GM18873 (cell line): ENCODE data around the gene SPOCK3.

Experiments used
- ATAC-seq: cut with Tn5 transposase; IDR thresholded peaks from one replicate; pipeline ENCODE4 v1.9.1; 2021; ENCODE audit warnings: mild to moderate bottlenecking, moderate library complexity, moderate number of reproducible peaks; ENCODE audit not compliant: unreplicated experiment, low FRiP score

SPOCK3 gene

GRCh38 chr4:167177925-167178324 is 56.4 kb downstream of the SPOCK3 start:
- ATAC-seq: no peak

GRCh38 chr4:167176723-167177367 is 57.4 kb downstream of the SPOCK3 start:
- ATAC-seq: no peak

DNA sequence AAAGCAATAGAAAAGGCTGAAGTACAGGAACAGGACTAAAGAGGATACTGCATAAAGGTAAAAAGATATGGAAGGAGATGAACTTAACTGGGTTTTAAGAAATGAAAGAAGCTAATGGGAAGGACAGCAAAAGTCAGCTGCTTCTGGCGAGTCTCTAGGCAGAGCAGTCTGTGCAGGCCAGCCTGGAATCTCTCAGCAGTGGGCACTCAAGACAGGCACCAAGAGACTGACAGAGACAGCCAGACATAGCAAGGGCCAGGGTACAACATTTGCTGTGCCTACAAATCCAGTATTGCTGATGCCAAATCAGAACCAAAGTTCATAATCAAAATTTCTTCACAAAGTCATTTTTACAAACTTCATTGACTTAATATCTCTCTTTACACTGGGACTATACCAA is 62.4 kb downstream of the SPOCK3 start:
- no peak for ATAC-seq

GRCh38 chr4:167168611-167169010 is 65.7 kb downstream of the SPOCK3 start:
- no peak for ATAC-seq

DNA sequence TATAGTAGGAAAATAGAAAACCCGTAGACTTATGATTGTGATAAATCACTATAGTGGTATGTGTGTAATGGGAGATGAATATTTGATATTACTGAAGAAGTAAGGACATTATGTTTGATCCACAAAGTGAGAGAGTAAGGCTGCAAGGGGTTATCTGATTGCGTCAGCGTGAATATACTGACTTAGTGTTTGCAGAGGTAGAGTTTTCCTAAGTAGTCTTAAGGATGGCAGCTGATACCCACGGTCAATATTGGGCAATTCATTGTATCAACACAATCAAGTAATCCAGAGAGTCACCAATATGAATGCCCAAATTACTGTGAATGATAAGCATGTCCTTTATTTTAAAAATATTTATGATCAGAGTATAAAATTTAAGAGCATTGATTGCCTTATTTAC is 83.7 kb downstream of the SPOCK3 start:
- no peak for ATAC-seq

- no peak for ATAC-seq
Measured at GRCh38 chr4:167144605-167145004, 89.7 kb downstream of the SPOCK3 start.

DNA sequence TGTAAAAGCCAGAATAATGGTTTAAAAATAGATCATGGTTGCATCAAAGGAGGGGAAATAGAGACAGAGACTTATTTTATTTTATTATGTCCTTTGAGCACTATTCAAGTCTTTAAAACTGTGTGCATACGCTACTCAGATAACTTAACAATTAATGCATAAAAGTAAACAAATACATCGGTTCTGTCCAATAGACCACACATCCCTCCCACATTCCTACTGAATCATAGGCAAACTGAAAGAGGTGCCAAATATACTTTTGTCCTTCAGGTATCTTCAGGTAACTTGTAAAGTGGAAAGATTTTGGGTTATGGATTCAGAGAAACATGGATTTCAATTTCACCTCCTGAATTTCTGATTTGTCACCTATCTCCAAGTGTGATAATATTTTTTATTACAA is 91.3 kb downstream of the SPOCK3 start:
- no peak for ATAC-seq

- ATAC-seq: no peak
Measured at GRCh38 chr4:167136270-167136669, 98.0 kb downstream of the SPOCK3 start.

DNA sequence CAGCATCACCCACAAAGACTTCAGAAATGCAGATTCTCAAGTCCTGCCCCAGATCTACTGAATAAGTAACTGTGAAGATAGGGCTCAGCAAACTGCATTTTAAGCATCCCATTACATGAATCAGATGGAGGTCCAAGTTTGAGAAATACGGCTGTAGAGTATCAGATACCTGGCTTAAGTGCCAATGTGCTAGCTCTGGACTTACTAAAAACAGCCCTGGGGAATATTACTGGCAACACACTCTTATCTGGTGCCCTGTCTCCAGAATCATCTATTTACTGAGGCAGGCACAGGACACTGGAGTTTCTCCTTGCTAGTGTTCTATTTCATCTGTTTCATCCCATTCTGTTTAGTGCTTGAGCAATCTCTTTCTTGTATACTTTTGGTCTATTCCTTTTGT is 105.1 kb downstream of the SPOCK3 start:
- no peak for ATAC-seq

- no peak for ATAC-seq
Measured at GRCh38 chr4:167119392-167119791, 114.9 kb downstream of the SPOCK3 start.

DNA sequence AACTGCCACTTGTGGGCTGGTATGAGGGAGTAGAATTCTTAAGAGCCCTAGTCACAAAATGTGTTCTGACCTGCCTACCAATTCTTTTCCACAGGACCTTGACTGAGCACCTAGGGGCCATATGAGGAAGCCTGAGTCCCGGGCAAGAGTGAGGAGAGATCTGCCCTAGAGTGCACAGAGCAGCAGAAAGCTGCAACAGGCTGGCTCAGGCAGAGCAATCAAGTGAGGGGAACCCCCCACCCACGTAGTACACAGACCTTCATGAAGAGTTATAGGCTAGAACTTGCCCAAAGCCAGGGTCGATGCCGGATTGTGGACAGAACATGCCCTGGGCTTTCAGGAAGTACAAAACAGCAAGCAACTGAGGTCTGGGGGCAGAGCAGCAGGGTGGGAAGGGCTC is 117.0 kb downstream of the SPOCK3 start:
- ATAC-seq: no peak

GRCh38 chr4:167114416-167114971 is 119.8 kb downstream of the SPOCK3 start:
- ATAC-seq: no peak

GRCh38 chr4:167111622-167112021 is 122.7 kb downstream of the SPOCK3 start:
- no peak for ATAC-seq

DNA sequence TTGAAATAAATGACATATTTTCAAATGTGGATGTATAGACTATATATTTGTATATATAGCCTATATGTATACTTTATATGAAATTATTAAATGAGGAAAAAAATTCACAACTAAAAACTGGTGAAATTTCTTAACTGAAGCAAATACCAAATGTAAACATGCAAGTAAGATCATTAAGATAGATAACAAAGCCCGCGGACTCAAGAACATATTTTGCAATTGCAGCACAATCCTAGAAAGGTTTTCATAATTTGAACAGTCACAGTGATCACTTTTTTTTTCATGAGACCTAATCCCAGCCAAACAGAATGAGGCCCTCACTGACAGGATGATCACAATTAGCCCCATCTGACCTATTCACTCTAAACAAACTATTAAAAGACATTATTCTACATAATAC is 123.2 kb downstream of the SPOCK3 start:
- ATAC-seq: no peak

DNA sequence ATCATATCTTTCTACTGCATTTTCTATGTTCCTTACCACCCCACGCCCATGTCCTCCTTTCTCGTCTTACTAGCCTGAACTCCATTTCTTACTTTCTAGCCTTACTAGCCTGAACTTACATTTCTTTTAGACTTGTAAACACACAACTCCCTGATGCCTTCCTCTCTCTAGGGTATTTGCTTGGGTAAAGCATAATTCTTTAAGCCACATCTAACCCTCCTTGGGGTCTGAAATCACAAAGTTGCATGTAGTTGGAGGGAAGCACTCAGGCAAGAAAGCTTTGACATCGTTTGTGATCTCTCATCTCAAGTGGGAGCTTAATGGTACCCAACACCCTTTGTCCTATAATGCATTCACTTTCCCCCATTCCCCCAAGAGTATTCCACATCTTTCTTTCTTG is 124.4 kb downstream of the SPOCK3 start:
- ATAC-seq: no peak

GRCh38 chr4:167105857-167106256 is 128.4 kb downstream of the SPOCK3 start:
- ATAC-seq: no peak

GRCh38 chr4:167102475-167102874 is 131.8 kb downstream of the SPOCK3 start:
- no peak for ATAC-seq

- no peak for ATAC-seq
Measured at GRCh38 chr4:167101035-167101434, 133.3 kb downstream of the SPOCK3 start.

DNA sequence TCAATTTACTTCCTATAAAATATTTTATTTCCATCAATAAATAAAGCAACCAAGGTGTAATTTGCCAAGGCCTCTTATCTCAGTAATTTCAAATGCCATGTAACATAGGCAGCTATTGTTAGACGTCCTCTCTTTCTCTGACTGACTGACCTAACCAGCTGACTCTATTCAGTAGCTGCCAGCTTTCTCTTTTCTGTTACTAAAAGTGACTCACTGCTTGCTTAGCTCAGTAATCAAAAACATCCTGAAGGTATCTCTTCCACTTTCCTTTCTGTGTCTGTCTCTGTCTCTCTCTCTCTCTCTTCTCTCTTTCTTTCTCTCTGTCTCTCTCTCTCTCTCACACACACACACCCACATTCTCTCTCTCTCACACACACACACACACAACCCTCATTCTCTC is 134.2 kb downstream of the SPOCK3 start:
- ATAC-seq: no peak

GRCh38 chr4:167088115-167088514 is 146.2 kb downstream of the SPOCK3 start:
- no peak for ATAC-seq

DNA sequence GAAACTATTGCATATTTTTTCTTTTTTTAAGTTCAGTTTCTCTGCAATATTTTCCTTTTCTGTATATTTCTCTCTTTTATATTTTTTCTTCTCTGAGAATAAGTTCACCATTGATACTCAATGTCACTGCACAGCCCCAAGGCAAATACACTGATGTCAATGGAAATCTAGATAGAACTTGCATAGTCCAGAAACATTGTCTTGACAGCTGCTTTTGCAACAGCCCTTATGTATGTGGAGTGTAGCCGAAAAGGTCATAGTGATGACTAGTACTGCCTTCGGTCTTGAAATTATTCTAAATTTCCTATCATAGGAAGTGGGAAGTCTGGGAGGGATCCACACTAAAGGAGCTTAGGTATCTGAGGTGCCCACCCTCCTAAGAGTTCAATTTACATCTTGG is 150.0 kb downstream of the SPOCK3 start:
- no peak for ATAC-seq

DNA sequence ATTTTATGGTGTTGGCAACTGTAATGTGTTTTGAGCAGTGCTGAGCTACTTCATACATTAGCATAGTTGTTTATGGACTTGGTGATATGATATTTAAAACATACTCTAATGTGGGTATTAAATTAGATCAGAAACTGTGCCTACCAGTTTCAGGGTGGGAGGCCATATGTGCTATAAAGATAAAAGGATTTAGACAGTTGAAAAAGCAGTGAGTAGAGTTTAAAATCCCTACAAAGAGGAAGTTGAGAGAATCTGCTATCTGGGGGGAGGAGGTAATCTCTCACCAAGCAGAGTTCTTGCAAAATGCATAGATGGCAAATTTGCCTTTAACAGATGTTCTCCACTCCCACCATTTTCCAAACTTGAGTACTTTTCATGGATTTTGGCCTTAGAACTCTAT is 154.5 kb downstream of the SPOCK3 start:
- no peak for ATAC-seq

- no peak for ATAC-seq
Measured at GRCh38 chr4:167052631-167053091, 181.6 kb downstream of the SPOCK3 start.
